Gastrocnemius medialis (tissue), 4 donors: Measurements from ENCODE around the gene HBM. TPM values are rescaled to one million over a fixed set of nuclear protein-coding genes. Genes with fewer than 3 reads are reported as not detected.
"Not testable (repeated sequence)": the region's sequence is repeated elsewhere in the genome, so short reads cannot be mapped to it uniquely, and the experiment has no call there.

Experiments
- ATAC-seq, 2 donors: fragments of 150-250 bp; one replicate each; pipeline ENCODE4 v1.9.1; 2016
- DNase-seq, 2 donors: peaks; one replicate each; pipeline ENCODE4 v3.0.0-alpha.2; 2019
- H3K27ac ChIP-seq, 4 donors: fragments of 200-600 bp; sonication (generic); 1 replicate in 1 of 4; 2 replicates in 3 of 4; pipeline ENCODE4 v1.5.1; 2016 to 2018; ENCODE audit warnings: mild to moderate bottlenecking in 2 of 4, moderate library complexity in 1 of 4
- H3K27me3 ChIP-seq, 3 donors: fragments of 200-600 bp; sonication (generic) in 2 of 3; 1 replicate in 1 of 3; 2 replicates in 2 of 3; pipeline versions ENCODE4 v1.5.1 to v1.6.0; 2016 to 2019; ENCODE audit warnings: mild to moderate bottlenecking in 1 of 3, moderate library complexity in 1 of 3
- H3K36me3 ChIP-seq, 2 donors: fragments of 200-600 bp; sonication (generic) in 1 of 2; one replicate each; pipeline ENCODE4 v1.5.1; 2017 to 2018
- H3K4me1 ChIP-seq, 2 donors: fragments of 200-600 bp; sonication (generic) in 1 of 2; one replicate each; pipeline ENCODE4 v1.5.1; 2016 to 2017; ENCODE audit warnings: mild to moderate bottlenecking in 2 of 2
- H3K4me3 ChIP-seq, 4 donors: fragments of 200-600 bp; sonication (generic) in 3 of 4; 1 replicate in 1 of 4; 2 replicates in 3 of 4; pipeline ENCODE4 v1.5.1; 2016 to 2019; ENCODE audit warnings: mild to moderate bottlenecking in 2 of 4
- H3K9me3 ChIP-seq, 3 donors: fragments of 200-600 bp; sonication (generic) in 2 of 3; 1 replicate in 1 of 3; 2 replicates in 2 of 3; pipeline ENCODE4 v1.5.1; 2016 to 2019
- POLR2A ChIP-seq, 2 donors: fragments of 450-650 bp; IDR thresholded peaks; one replicate each; pipeline ENCODE4 v1.6.1; 2017; ENCODE audit warnings: antibody characterized with exemption in 2 of 2, mild to moderate bottlenecking in 2 of 2, moderate library complexity in 2 of 2
- in situ Hi-C, 4 donors: fragments of 200-750 bp; cut with MboI; loops; one replicate each; pipeline versions ENCODE4 v1.15.0 to v1.8.0; 2017; ENCODE audit warnings: low sequenced_read_pairs in 4 of 4
- intact Hi-C: fragments of 100-400 bp; cut with DNase I; formaldehyde crosslinking; loops from one replicate; pipeline ENCODE4 v1.15.1; 2023; ENCODE audit warnings: low total_unique reads
- total RNA-seq, 4 donors: library from RNA; depleted of rRNA; stranded (reverse); fragments of >200 nt; gene quantifications; one replicate each; pipeline versions ENCODE4 v1.1.0 to v1.2.3, GENCODE V29; 2016
- TF ChIP-seq, protein P1 (sequence below), 5 experiments: fragments of 450-650 bp in 3 of 5; fragments of 200-600 bp in 2 of 5; sonication (generic) in 2 of 5; IDR thresholded peaks in 4 of 5; conservative IDR thresholded peaks in 1 of 5; 1 replicate in 4 of 5; 2 replicates in 1 of 5; pipeline ENCODE4 v1.5.1; 2016 to 2019; ENCODE audit warnings: antibody characterized with exemption in 5 of 5, mild to moderate bottlenecking in 3 of 5, moderate library complexity in 3 of 5

HBM gene
- total RNA-seq, 4 donors from 2014 or later: not detected

DNA sequence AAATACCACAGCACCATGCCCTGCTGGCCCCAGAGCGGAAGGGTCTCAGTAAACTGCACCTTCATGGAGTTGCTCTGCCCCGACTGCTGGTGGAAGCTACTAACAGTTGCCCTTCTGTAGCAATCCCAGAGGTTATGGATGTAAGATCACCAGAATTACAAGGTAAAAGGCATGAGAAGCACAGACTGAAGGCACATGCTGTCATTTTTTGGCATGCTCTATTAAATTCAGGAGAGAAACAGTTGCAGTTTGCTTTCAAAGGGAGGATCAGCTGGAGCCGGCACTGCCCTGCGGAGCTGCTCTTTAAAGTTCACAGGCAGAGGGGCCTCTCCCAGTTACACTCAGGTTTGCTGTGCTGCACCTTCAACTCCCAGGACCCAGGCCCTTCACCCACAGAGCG lies 46.5 kb upstream of the HBM start:
- Histone ChIP-seq H3K9me3 (no peaks in the 10 kb centered on the region), H3K27me3 (no peaks in the 10 kb centered on the region), H3K36me3 (peaks cover 0 to 22% of the 10 kb centered on the region in 2 donors), H3K4me1 (no peaks in the 10 kb centered on the region), H3K4me3 (no peak overlapping the region), H3K27ac (no peak overlapping the region)
- DNase-seq (no peak), ATAC-seq (no peak)
- intact Hi-C loops: no loop called here
- TF ChIP-seq POLR2A (IDR thresholded peaks at IDR 0.05): no peak
- TF ChIP-seq, protein P1, sequence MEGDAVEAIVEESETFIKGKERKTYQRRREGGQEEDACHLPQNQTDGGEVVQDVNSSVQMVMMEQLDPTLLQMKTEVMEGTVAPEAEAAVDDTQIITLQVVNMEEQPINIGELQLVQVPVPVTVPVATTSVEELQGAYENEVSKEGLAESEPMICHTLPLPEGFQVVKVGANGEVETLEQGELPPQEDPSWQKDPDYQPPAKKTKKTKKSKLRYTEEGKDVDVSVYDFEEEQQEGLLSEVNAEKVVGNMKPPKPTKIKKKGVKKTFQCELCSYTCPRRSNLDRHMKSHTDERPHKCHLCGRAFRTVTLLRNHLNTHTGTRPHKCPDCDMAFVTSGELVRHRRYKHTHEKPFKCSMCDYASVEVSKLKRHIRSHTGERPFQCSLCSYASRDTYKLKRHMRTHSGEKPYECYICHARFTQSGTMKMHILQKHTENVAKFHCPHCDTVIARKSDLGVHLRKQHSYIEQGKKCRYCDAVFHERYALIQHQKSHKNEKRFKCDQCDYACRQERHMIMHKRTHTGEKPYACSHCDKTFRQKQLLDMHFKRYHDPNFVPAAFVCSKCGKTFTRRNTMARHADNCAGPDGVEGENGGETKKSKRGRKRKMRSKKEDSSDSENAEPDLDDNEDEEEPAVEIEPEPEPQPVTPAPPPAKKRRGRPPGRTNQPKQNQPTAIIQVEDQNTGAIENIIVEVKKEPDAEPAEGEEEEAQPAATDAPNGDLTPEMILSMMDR (IDR thresholded peaks at IDR 0.05 in 4 of 5, conservative IDR thresholded peaks at IDR 0.05 in 1 of 5): no peak
- in situ Hi-C loops: no loop called here

DNA sequence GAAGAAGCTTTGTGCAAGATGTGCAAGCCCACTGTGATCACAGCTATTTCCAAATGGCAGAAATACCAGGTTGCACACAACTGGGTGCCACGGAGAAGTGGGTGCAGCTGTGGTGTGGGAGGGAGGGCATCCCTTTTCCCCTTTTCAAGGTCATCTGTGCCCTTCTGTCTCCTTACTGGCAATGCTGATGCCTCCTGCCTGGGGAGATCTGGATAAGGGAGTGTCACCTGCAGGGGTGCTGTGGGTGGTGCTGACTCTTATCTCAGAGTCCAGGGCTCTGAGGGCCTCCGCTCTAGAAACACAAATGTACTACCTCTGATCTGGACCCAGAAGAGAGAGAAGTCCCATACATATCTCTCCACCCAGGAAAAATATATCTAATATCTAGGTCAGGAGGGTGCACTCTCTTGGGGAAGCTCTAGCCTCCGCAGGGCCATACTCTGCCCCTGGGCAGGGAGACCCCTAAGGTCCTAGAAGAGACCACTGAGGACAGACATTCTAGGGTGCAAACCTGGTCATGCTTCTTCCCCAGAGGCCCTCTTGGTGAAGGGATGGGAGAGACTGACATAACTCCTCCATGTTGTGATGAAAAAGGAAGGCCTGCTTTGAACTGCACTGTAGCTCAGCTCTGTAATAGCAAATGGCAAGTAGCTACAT lies 45.8 kb upstream of the HBM start:
- H3K4me1 ChIP-seq: no peaks in the 10 kb centered on the region
- in situ Hi-C loops: no loop called here
- DNase-seq (no peak), ATAC-seq (no peak)
- peaks cover 0 to 22% of the 10 kb centered on the region in 2 donors for H3K36me3 ChIP-seq
- TF ChIP-seq POLR2A (IDR thresholded peaks at IDR 0.05): no peak
- TF ChIP-seq, protein P1 (IDR thresholded peaks at IDR 0.05 in 4 of 5, conservative IDR thresholded peaks at IDR 0.05 in 1 of 5): no peak
- no peaks in the 10 kb centered on the region for H3K9me3 ChIP-seq
- H3K4me3 ChIP-seq: no peak overlapping the region
- no peaks in the 10 kb centered on the region for H3K27me3 ChIP-seq
- intact Hi-C loops: no loop called here
- H3K27ac ChIP-seq: no peak overlapping the region

DNA sequence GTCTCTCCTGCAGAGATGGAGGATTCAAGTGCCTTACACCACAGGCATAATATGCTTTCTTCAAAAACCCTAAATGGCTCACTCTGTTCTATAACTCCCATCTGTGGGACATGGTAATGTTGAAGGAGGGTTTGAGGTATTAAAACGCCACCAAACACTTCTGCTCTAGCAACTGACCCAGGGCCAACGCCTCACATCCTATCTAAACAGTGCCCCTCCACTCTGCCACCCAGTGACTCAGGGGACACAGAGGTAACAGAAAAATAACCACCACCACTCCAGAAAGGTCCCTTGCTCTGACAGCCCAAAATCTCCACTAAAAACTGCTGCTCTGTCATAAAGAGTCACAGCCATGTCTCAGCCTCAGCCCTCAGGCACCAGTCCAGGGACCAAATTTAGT lies 45.0 kb upstream of the HBM start:
- H3K36me3 ChIP-seq: peaks cover 0 to 21% of the 10 kb centered on the region in 2 donors
- no peaks in the 10 kb centered on the region for H3K9me3 ChIP-seq
- H3K27ac ChIP-seq: no peak overlapping the region
- no peak overlapping the region for H3K4me3 ChIP-seq
- in situ Hi-C loops (no loop called here), intact Hi-C loops (no loop called here)
- H3K4me1 ChIP-seq: no peaks in the 10 kb centered on the region
- ATAC-seq (no peak), DNase-seq (no peak)
- TF ChIP-seq, protein P1 (IDR thresholded peaks at IDR 0.05 in 4 of 5, conservative IDR thresholded peaks at IDR 0.05 in 1 of 5): no peak
- no peak for TF ChIP-seq POLR2A (IDR thresholded peaks at IDR 0.05)
- H3K27me3 ChIP-seq: no peaks in the 10 kb centered on the region

DNA sequence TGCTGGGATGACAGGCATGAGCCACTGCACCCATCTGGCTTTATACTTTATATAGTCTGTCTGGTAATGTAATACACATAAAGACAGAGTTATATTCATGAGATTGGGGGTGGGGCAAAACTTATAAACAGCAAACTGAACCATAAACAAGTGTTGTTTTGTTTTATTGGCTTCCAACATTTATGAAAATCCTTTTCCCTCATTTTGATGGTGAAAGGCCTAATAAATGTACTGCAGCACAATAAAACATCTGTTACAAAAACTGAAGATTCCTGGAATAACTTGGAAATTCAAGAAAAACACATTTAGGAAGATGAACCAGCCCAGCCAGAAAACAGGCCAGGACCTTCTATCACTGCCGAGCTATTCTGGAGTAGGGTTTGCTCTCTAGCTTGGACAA lies 43.4 kb upstream of the HBM start:
- no peaks in the 10 kb centered on the region for H3K9me3 ChIP-seq
- intact Hi-C loops (no loop called here), in situ Hi-C loops (no loop called here)
- no peaks in the 10 kb centered on the region for H3K27me3 ChIP-seq
- H3K36me3 ChIP-seq: peaks cover 0 to 6% of the 10 kb centered on the region in 2 donors
- no peak overlapping the region for H3K27ac ChIP-seq
- TF ChIP-seq POLR2A (IDR thresholded peaks at IDR 0.05): no peak
- TF ChIP-seq, protein P1 (IDR thresholded peaks at IDR 0.05 in 4 of 5, conservative IDR thresholded peaks at IDR 0.05 in 1 of 5): no peak
- no peaks in the 10 kb centered on the region for H3K4me1 ChIP-seq
- DNase-seq: no peak
- ATAC-seq: no peak
- no peak overlapping the region for H3K4me3 ChIP-seq

DNA sequence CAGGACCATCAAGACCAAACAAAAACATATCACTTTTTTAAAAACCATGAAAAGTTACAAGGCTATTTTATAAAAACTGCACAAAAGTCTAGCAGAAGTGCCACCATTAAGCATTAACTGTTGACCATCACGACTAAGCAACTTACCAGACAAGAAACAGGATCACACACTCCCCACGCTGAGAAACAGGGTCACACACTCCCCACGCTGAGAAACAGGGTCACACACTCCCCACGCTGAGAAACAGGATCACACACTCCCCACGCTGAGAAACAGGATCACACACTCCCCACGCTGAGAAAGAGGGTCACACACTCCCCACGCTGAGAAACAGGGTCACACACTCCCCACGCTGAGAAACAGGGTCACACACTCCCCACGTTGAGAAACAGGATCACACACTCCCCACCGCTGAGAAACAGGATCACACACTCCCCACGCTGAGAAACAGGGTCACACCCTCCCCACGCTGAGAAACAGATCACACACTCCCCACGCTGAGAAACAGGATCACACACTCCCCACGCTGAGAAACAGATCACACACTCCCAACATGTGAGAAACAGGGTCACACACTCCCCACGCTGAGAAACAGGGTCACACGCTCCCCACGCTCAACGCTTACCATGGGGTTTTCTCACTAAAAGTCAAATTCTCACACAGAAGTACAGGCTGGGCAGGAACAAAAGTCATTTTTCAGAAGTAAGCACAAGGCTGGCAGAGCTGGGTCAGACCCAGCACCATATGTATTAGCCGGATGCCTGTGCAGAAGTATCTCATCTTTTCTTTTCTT lies 42.0 kb upstream of the HBM start:
- H3K27me3 ChIP-seq, H3K27ac ChIP-seq, DNase-seq, H3K4me1 ChIP-seq, intact Hi-C loops, ATAC-seq, H3K9me3 ChIP-seq, H3K4me3 ChIP-seq, H3K36me3 ChIP-seq, in situ Hi-C loops: not testable (repeated sequence)
